HG03571 (cell line): ENCODE measurements around the gene PPFIA4.

ENCODE experiments used
- ATAC-seq: cut with Tn5 transposase; IDR thresholded peaks from one replicate; pipeline ENCODE4 v1.9.1; 2021; ENCODE audit not compliant: unreplicated experiment

PPFIA4 gene

GRCh38 chr1:203039609-203040512 is 13.6 kb downstream of the PPFIA4 start:
- no peak for ATAC-seq

GRCh38 chr1:203040513-203041275 is 14.4 kb downstream of the PPFIA4 start:
- no peak for ATAC-seq

- ATAC-seq = no peak
These were observed 15.2 kb downstream of the PPFIA4 start for GRCh38 chr1:203041351-203041932.

GRCh38 chr1:203043830-203044545 is 17.7 kb downstream of the PPFIA4 start:
- ATAC-seq = no peak

- ATAC-seq = no peak
These were observed 18.4 kb downstream of the PPFIA4 start for GRCh38 chr1:203044546-203045250.

- ATAC-seq = no peak
These were observed 19.0 kb downstream of the PPFIA4 start for GRCh38 chr1:203045336-203045735.

GRCh38 chr1:203045821-203046594 is 19.7 kb downstream of the PPFIA4 start:
- no peak for ATAC-seq

- no peak for ATAC-seq
These were observed 20.8 kb downstream of the PPFIA4 start for GRCh38 chr1:203046984-203047630.

GRCh38 chr1:203048086-203048485 is 21.8 kb downstream of the PPFIA4 start:
- no peak for ATAC-seq

GRCh38 chr1:203048555-203049051 is 22.3 kb downstream of the PPFIA4 start:
- ATAC-seq = no peak

GRCh38 chr1:203049077-203049476 is 22.8 kb downstream of the PPFIA4 start:
- no peak for ATAC-seq

GRCh38 chr1:203049576-203050180 is 23.4 kb downstream of the PPFIA4 start:
- no peak for ATAC-seq

GRCh38 chr1:203050826-203051225 is 24.5 kb downstream of the PPFIA4 start:
- no peak for ATAC-seq

- ATAC-seq = no peak
These were observed 25.6 kb downstream of the PPFIA4 start for GRCh38 chr1:203051841-203052324.

GRCh38 chr1:203052601-203053000 is 26.3 kb downstream of the PPFIA4 start:
- no peak for ATAC-seq

GRCh38 chr1:203054184-203054583 is 27.9 kb downstream of the PPFIA4 start:
- ATAC-seq = no peak

- ATAC-seq = no peak
These were observed 28.4 kb downstream of the PPFIA4 start for GRCh38 chr1:203054642-203055041.

GRCh38 chr1:203055161-203055799 is 29.0 kb downstream of the PPFIA4 start:
- ATAC-seq = no peak
